Stimulated activated CD8-positive, alpha-beta memory T cell treated with anti-CD3 and anti-CD28 coated beads, Interleukin-7, amount 100 ng/mL, for 1 hour (primary cell): Measurements from ENCODE around the gene MINDY2.
"Not testable (repeated sequence)": the region's sequence is repeated elsewhere in the genome, so short reads cannot be mapped to it uniquely, and the experiment has no call there.

Experiments used
- DNase-seq, 2 donors: peaks; one replicate each; pipeline ENCODE4 v3.0.0-alpha.2; 2020; ENCODE audit warnings: low read depth in 2 of 2

MINDY2 gene

DNA sequence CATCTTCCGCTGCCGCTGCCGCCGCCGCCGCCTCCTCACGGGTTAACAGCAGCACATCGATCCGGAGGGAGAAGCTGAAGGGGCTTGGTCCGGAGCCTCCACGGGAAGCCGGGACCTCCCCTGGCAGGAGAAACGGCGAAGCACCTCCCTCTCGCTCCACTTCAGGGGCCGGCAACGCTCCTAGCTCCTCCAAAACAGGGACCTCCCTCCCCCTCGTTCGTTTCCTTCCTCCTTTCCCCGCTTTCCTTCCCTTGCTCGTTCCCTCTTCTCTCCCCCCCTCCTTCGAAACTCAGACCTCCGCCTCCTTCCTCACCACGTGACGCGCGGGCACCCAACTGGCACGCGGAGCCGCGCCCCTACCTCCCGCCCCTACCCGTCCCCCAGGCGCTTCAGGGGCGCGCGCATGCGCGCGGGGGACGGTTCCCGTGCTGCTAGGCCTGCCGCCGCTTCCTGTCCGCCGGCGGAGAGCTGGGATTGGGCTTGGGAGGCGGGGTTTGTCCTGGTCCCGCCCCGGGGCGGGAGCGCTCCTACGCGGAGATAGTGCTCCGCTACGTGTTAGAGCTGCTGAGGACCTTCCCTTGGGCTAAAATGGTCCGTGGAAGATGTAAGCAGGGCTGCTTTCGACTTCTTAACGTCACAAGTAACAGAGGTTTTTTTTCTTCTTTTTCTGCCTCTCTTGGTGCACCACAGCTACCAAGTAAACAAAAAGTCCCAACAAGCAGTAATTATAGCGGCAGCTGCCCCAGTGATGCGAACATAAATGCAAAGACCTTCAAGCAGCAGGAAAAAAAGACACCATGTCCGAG lies 21.4 kb upstream of the MINDY2 start, which contains the start of gene ADAM10:
Gene ADAM10, minus strand, starts transcription at position 176 of the 806 bp plus-strand sequence. Its CDS starts 173 bp downstream, at position 3.
- DNase-seq, result peak; percentile 95 to 96

DNA sequence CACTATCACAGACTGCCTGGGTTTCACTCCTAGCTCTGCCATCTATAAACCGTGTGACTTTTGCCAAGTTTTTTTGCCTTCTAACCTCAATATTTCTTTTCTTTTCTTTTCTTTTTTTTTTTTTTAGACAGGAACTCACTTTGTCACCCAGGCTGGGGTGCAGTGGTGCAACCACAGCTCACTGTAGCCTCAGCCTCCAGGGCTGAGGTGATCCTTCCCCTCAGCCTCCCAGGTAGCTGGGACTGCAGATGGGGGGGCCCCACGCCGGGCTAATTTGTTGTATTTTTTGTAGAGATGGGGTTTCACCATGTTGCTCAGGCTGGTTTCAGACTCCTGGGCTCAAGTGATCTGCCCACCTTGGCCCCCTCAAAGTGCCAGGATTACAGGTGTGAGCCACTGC lies 18.4 kb upstream of the MINDY2 start:
- no peak for DNase-seq

GRCh38 chr15:58755350-58755749 lies 15.8 kb upstream of the MINDY2 start:
- no peak for DNase-seq

DNA sequence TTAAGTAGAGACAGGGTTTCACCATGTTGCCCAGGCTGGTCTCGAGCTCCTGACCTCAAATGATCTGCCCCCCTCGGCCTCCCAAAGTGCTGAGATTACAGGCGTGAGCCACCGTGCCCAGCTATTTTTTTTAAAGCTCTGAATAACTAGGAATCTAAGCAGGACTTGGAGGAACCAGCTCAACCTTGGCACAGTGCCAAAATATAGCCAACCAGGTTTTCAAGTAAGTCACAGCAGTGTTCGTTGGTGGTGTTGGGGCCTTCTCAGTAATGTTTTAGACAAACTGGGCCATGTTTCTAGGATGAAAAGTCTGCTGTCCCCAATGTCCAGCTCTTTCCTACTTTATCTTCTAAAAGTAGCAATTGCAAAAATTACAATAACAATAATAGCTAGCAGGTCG lies 15.1 kb upstream of the MINDY2 start:
- DNase-seq, result no peak

GRCh38 chr15:58758141-58758540 lies 13.0 kb upstream of the MINDY2 start:
- no peak for DNase-seq

DNA sequence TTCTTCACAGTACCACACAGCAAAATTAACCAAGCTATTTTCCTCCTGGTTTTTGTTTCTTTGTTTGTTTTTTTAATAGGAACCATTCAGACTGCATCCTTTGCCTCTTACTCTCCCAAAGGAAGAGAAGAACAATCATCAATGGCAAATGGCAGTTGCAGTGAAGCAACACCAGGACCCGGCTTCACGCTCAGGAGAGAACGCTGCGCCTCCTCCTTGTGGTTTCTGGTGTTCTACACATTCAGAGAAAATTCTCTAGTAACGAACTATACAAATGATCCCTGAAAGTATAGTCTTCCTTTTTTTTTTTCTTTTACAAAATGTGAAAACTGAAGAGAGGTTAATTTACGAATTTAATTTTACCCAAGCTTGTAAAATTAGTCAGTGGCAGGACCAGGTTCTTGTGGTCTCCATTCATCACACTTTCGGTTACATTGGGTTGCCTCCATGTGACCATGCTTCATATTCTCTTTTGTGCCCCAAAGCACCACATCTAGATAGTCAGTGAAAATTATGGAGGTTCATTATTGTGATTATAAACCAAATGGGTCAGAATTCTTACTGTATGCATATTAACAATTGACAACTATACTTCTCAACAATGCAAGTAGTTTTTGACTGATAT lies 10.6 kb upstream of the MINDY2 start:
- DNase-seq, result no peak

GRCh38 chr15:58761010-58761388 lies 10.1 kb upstream of the MINDY2 start:
- no peak for DNase-seq

- no peak for DNase-seq
These were observed 8.8 kb upstream of the MINDY2 start for GRCh38 chr15:58762285-58762684.

- DNase-seq, result no peak
These were observed 8.4 kb upstream of the MINDY2 start for GRCh38 chr15:58762731-58763130.

DNA sequence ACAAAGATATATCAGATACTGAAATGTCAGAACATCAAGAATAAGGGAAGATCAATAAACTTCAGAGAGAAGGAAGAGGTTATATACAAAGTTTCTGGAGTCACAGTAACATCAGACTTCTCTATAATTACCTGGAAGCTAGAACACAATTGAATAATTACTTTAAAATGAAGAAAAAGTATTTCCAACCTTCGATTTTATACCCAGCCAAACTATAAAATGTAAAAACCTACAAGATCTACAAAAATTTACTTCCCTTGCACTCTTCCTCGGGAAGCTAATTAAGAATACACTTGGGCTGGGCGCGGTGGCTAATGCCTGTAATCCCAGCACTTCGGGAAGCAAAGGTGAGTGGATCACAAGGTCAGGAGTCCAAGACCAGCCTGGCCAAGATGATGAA lies 6.6 kb upstream of the MINDY2 start:
- no peak for DNase-seq

- DNase-seq, result no peak
These were observed 4.8 kb upstream of the MINDY2 start for GRCh38 chr15:58766290-58766689.

DNA sequence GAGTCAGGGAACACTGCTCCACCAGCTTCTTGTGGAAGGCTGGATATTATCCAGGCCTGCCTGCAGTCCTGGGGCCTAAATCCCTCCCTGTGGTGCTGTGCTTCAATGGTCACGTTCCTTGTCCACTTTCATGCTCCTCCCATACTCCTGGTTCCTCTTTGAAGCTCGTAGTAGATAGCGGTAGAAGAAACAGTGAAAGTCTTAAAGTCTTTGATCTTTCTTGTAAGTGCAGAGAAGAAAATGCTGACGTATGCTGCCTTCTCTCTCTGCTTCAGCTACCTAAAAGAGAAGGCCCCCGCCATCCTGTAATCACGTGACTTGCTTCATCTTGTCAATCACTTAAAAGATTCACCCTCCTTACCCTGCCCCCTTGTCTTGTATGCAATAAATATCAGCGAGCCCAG lies 2.5 kb upstream of the MINDY2 start:
- DNase-seq, result not testable (repeated sequence)

DNA sequence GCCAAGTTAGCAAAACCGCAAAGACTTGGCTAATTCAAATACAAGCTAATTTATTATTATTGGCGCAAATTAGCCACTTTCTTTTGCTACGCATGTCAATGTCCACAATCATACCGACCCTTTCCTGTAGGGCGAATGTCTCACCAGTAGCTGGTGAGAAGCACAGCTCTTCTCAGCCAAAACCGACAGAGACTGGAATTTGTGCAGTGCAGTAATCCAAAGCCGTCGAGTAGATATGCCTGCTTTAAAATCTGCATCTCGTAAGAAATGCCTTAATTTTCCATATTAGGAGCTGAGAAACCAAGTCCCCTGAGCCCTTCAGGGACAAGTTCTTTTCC lies 614 bp upstream of the MINDY2 start:
- no peak for DNase-seq

GRCh38 chr15:58771621-58772250 lies 634 bp downstream of the MINDY2 start:
- no peak for DNase-seq

GRCh38 chr15:58773024-58773423 lies 1.9 kb downstream of the MINDY2 start:
- no peak for DNase-seq

GRCh38 chr15:58775402-58775801 lies 4.3 kb downstream of the MINDY2 start:
- no peak for DNase-seq

- no peak for DNase-seq
These were observed 6.0 kb downstream of the MINDY2 start for GRCh38 chr15:58777107-58777506.

GRCh38 chr15:58779554-58779953 lies 8.5 kb downstream of the MINDY2 start:
- DNase-seq, result no peak

- DNase-seq, result no peak
These were observed 14.3 kb downstream of the MINDY2 start for GRCh38 chr15:58785355-58785754.

DNA sequence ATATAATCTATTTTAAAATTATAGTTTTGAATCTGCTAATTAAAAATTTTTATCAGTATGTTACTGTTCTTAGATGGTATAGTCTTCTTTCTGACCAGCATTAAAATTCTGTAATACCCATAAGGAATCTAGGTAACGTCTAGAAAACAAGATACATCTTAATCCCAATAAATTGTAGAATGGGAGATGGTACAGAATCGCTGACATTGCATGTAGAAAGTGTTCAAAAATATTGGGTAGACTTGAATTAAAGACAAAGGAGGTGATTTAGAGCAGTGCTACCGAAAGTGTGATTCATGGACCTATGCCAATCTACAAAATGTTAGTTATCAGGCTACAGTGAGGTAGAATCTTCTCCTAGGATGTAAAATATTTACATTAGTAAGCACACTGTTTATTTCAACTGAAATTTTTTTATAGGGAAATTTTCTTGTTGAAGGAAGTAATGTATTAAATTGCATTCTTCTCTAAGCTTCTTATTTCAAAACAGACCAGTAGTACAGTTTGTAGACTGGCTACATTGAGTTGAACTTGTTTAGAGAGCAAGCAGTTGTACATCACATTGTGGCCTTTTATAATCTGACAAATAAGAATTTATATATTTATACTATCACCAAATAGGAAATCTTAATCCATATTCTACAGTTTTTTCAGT lies 17.1 kb downstream of the MINDY2 start:
- no peak for DNase-seq

GRCh38 chr15:58793862-58794261 lies 22.8 kb downstream of the MINDY2 start:
- no peak for DNase-seq

GRCh38 chr15:58795825-58796224 lies 24.7 kb downstream of the MINDY2 start:
- DNase-seq, result no peak

GRCh38 chr15:58797505-58797904 lies 26.4 kb downstream of the MINDY2 start:
- no peak for DNase-seq
